ENCODE data around the gene CCNG2.

The CCNG2 gene

DNA sequence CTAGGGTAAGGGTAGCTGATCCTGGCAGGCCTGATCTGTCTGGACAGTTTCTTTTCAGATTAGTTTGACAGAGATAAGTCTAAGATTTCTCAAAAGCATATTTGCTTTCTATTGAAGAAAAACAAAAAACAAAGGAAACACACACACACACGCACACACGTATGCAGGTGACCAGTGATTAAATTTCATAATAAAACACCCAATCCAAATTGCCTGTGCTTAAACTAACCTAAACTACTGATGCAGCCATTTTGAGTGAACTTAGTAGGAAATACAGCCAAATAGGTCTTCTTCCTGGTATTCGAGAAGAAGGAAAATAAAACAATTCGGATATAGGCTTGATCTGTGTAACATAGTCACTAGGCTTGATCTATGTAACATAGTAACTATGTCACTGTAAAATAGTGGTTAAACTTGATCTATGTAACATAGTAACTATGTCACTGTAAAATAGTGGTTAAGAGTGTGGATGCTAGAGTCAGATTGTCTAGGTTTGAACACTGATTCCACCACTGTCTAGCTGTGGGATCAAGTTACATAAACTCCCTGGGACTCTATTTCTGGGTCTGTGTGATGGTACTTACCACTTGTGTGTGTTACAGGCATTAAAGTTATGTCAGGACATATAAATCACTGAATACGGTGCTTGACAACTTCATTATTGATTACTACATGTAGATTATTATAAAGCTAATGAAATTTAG lies 9.8 kb upstream of the CCNG2 start:
- DNase-seq (ENCODE audit: low read depth) = no peak

DNA sequence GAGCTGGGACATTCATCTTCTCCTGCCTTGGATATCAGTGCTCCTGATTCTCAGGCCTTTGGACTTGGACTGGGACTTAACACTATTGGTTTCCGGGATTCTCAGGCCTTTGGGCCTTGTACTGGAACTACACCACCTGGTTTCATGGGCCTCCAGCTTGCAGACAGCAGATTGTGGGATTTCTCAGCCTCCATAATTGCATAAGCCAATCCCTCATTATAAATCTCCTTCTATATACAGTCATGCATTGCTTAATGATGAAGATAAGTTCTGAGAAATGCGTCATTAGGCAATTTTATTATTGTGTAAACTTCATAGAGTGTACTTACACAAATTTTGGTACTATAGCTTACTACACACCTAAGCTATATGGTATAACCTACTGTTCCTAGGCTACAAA lies 8.9 kb upstream of the CCNG2 start:
- DNase-seq (ENCODE audit: low read depth) = no peak

DNA sequence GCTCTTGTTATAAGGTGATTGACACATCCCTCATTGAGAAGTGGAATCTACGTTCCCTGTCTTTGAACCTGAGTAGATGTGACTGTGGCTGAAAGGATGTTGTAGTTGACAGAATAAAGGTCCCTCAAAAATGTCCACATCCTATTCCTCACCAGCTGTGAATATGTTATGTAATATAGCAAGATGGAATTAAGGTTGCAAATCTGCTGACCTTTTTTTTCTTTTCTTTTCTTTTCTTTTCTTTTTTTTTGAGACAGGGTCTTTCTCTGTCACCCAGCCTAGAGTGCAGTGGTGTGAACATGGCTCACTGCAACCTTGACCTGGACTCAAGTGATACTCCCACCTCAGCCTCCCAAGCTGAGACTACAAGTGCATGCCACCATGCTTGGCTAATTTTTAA lies 7.2 kb upstream of the CCNG2 start:
- DNase-seq (ENCODE audit: low read depth) = no peak

DNA sequence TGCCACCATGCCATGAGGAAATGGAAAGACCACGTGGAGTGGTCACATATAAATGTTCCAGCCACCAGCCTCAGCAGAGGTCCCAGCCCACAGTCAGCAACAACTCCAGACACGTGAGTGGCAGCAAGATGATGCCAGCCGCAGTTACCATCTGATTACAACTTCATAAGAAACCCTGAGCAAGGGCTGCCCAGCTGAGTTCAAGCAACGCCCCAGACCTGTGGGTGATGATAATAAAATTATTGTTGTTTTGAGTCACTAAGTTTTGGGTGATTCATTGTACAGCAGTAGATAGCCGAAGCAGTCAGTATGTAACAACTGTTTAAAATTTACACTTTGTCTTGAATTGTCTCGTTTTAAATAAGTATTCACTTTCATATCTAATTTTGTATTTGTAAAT lies 5.8 kb upstream of the CCNG2 start:
- DNase-seq (ENCODE audit: low read depth) = peak; percentile 61

- no peak for DNase-seq (ENCODE audit: low read depth)
Measured at GRCh38 chr4:77152421-77152820, 4.6 kb upstream of the CCNG2 start.

GRCh38 chr4:77153006-77153405 lies 4.0 kb upstream of the CCNG2 start:
- no peak for DNase-seq (ENCODE audit: low read depth)

DNA sequence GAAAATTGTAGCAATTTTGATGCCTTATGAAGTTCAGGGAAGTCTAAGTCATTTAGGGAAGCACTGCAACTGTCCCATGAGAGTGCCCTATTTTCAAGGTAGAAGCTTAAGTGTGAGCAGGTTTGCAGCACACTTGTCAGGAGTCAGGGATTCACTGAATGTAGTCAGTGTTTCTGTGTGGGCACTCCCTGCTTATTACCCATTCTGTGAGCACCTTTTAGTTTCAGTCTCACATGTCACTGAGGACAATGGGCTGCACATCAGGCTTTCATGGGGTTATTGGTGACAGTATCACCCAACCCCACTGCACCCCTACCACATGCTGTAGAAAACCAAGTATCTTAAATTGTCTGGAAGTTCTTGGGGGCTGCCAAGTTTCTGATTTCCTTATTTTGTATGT lies 2.9 kb upstream of the CCNG2 start:
- DNase-seq (ENCODE audit: low read depth) = no peak

GRCh38 chr4:77154761-77155499 lies 2.1 kb upstream of the CCNG2 start:
- no peak for DNase-seq (ENCODE audit: low read depth)

DNA sequence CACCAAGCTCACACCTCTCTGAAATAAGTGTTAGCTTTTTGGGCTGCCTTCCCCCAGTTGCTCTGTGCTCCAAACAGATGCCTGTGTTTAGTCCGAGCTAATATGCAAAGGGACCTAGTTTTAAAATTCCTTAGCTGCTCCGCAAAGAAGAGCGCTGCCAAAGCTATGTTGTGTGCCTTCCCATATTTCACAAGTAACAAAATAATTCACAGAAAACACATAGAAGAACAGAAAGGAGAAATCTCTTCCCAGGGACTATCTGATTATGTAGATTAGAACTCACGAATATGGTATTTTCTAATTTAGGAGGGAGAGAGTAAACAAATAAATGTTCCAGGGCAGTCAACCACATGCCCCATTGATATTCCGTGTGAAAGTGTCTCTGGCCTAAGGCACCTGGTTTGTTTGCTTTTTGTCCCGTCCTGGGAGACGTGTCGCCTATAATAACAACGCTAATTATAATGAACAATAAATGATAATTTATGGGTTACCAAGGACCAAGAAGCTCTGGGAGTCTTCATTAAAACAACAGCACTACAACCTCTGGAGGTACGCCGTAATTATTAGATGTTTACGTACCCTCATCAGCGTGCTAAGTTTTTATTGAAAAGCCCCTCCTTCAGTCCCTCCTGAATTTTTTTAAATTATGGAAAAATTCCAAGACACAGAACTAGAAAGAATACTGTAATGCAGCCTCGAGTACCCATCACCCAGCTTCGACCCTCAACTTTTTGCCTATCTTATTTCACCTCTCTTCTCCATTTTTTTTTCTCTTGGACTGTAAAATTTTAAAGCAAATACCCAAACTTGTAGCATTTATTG lies 1.2 kb upstream of the CCNG2 start:
- DNase-seq (ENCODE audit: low read depth) = no peak

GRCh38 chr4:77156533-77156911 lies 485 bp upstream of the CCNG2 start:
- DNase-seq (ENCODE audit: low read depth) = peak; percentile 99

GRCh38 chr4:77157859-77158486 lies 966 bp downstream of the CCNG2 start:
- peak; percentile 89 for DNase-seq (ENCODE audit: low read depth)

- peak; percentile 20 for DNase-seq (ENCODE audit: low read depth)
Measured at GRCh38 chr4:77158487-77158861, 1.5 kb downstream of the CCNG2 start.

DNA sequence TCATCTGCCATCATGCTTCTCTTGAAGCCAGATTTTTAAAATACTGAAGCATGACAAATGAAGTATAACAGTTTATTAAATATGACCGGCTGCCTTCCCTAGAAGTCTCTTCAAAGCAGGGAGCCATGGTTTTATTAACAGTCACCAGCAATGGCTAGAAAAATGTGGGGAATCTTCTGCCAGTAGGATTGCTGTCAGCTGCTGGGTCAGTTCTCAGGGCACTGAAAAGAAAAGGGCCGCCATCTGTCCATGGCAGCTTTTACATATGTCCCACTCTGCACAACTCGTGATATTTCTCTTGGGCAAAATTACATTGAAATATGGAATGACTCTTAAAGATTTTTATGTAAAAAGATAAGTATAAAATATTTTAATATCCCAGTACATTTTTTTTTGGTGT lies 2.8 kb downstream of the CCNG2 start:
- no peak for DNase-seq (ENCODE audit: low read depth)

GRCh38 chr4:77163641-77164040 lies 6.6 kb downstream of the CCNG2 start:
- no peak for DNase-seq (ENCODE audit: low read depth)

GRCh38 chr4:77167173-77167572 lies 10.2 kb downstream of the CCNG2 start:
- DNase-seq (ENCODE audit: low read depth) = no peak

DNA sequence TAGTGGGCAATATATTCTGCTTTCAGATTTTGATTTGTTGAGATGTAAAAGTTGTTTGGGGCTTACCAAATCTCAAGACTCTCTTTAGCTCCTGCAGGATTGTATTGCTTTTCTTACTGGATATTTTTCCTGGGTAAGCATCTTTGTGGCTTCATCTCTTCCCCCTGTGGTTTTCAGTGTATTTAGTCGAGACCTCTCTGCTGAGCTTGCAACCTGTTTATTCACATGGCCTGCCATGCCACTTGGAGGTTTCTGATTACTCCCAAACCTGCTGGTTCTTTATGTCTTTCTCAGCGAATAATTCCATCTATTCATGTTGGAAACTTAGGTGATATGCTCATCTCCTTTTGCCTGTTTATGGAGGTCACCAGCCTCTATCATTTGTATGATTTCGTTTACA lies 10.9 kb downstream of the CCNG2 start:
- DNase-seq (ENCODE audit: low read depth) = no peak

GRCh38 chr4:77169481-77169880 lies 12.5 kb downstream of the CCNG2 start:
- no peak for DNase-seq (ENCODE audit: low read depth)

DNA sequence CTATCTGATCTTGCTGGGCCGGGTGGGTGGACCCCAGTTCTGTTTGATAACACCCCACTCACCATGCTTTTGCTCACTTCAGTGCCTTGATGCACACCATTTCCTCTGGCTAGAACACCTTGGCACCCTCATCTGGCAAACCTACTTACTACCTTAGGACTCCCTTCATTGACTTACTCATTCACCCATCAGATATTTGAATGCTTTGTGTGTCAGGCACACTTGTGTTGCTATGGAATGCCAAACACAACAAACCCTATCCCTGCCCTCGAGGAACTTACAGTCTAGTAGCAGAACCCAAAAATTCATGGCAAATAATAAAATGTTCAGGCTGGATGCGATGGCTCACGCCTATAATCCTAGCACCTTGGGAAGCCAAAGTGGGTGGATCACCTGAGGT lies 13.9 kb downstream of the CCNG2 start:
- DNase-seq (ENCODE audit: low read depth) = no peak

GRCh38 chr4:77172336-77172735 lies 15.3 kb downstream of the CCNG2 start:
- DNase-seq (ENCODE audit: low read depth) = peak; percentile 87

GRCh38 chr4:77174426-77174825 lies 17.4 kb downstream of the CCNG2 start:
- DNase-seq (ENCODE audit: low read depth) = peak; percentile 32

DNA sequence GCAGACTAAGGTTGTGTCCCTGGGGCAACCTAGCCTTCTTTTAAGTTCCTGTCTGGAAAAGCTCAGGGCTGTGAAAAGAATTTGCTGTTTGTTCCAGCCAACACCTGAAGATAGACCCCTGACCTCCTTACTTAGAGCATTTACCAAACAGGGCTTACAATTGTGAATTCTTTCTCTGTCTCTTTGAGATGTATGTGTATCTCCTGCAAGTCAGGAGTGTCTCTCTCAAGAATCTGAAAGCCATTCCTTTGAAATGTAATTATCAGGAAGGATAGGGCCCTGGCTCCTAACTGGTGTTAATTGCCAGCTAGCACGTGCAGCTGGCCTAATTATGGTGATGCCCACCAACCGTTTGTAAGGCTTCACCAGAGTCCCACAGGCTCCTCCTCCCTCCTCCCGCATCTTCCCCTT lies 18.2 kb downstream of the CCNG2 start:
- DNase-seq (ENCODE audit: low read depth) = no peak

- DNase-seq (ENCODE audit: low read depth) = no peak
Measured at GRCh38 chr4:77176640-77177039, 19.6 kb downstream of the CCNG2 start.

DNA sequence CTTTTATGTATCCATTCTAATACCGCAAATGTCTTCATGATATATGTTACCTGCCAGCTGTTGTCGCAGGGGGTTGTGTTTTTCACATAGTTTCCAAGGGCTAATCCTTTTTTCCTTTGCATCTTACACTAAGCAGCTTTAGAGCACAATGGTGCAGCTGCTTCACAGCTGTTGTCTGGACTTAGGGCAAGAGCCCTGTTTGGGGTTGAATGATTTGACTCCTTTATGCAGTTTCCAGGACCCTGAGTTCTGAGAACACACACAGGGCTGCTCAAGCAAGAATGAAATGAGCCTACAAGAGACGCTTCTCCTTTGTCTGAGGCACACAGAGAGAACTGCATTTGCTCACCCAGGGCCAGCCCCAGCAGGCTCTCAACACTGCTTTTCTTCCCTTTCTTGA lies 20.2 kb downstream of the CCNG2 start:
- no peak for DNase-seq (ENCODE audit: low read depth)
